Fibroblast of pulmonary artery (primary cell): ENCODE results near the gene GNB3.
"Not testable (repeated sequence)": the region's sequence is repeated elsewhere in the genome, so short reads cannot be mapped to it uniquely, and the experiment has no call there.

Experiments used
- DNase-seq: peaks from one replicate; pipeline ENCODE4 v3.0.0-alpha.2; 2010; ENCODE audit warnings: low read depth
- H3K4me3 ChIP-seq: replicated peaks from 2 replicates; pipeline ENCODE4 v1.5.1; 2011; ENCODE audit warnings: low read depth, mild to moderate bottlenecking, control low read depth, low read length, moderate library complexity
- TF ChIP-seq, protein P1 (sequence below): IDR thresholded peaks from 2 replicates; pipeline ENCODE4 v1.5.1; 2011; ENCODE audit warnings: mild to moderate bottlenecking, control low read depth, low read length, inconsistent platforms; ENCODE audit errors: missing control alignments

Gene GNB3

DNA sequence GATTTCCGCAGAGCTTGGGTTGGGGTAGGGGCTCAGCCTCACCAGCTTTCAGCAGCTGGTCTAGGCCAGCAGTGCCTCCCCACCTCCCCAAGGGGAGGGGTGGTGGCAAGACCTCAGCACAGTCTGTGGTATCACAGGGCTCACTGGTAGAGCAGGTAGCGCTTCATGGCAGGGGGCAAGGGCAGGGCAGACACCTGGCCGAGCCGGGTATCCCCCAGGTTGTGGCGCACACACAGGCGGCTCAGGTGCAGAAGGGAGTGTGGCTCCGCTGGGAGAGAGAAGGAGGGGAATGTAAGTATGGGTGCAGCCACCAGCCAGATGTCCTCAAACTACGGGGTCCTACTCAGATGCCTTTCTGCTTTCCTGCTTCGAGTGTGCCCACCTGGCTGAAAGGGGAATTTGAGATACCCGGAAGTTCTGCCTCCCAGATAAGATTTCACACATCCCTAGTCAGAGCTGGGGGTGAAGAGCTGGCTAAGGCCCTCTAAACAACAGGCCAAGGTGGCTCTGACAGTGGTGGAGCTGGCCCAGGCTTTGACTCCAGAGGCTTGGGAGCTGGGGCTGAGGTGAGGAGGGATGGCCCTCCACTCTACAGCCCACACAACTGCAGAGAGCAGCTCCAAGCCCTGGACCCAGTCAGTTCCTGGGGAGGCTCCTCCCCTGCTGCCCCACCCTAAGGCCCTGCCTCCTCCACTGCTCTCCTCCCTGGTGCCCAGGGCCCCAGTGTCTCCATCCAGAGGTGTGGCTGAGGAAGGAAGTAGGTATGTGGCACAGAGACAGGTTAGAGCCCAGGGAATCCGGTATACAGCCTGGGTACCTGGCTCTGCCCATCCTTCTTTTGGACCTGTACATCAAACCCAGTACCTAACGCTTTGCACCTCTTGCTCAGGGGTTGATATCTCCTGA, 30.6 kb downstream of the GNB3 start:
- DNase-seq: no peak
- peak overlapping the region; percentile 83 for H3K4me3 ChIP-seq
- TF ChIP-seq, protein P1, sequence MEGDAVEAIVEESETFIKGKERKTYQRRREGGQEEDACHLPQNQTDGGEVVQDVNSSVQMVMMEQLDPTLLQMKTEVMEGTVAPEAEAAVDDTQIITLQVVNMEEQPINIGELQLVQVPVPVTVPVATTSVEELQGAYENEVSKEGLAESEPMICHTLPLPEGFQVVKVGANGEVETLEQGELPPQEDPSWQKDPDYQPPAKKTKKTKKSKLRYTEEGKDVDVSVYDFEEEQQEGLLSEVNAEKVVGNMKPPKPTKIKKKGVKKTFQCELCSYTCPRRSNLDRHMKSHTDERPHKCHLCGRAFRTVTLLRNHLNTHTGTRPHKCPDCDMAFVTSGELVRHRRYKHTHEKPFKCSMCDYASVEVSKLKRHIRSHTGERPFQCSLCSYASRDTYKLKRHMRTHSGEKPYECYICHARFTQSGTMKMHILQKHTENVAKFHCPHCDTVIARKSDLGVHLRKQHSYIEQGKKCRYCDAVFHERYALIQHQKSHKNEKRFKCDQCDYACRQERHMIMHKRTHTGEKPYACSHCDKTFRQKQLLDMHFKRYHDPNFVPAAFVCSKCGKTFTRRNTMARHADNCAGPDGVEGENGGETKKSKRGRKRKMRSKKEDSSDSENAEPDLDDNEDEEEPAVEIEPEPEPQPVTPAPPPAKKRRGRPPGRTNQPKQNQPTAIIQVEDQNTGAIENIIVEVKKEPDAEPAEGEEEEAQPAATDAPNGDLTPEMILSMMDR: no peak

DNA sequence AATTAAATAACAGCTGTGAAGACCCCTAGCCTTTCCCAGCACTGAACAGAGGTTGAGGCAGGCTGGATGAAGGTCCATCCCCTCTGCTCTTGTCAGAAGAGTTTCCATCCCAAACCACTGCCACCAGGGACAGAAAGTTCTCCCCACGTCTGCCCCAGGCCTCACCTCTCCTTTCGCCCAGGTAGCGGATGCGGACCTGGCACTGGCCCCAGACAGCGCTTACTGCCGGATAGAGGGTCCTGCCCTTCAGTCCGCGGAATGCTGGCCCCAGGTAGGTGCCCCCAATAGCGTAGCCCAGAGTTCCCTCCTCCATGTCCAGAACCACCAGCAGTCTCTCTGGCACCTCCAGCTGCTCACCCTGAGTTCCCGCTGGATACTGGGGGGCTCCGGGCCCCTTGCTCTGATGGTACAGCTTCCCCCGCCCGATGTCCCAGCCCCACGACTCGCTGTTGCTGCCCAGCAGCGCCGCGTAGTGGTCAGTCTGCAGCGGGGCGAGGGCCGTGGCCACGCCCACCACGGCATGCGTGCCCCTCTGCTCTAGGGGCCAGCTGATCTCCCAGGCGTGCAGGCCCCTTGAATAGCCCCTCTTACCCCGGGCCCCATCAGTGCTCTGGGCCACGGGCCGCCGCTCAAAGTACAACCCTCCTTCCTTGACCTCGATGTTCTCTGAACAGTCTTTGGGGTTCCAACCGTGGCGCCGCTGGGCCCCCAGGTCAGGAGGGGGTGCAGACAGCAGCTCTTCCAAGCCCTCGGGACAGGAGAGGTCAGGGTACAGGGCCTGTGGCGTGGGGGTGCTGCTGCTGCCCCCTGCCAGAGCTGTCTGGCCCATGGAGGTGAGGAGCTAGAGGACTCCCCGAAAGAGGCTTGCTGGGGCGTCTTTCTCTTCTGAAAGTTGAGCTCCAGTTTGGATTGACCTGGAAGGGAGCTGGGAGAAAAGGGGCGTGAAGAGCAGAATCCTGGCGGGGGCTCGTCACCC, 31.6 kb downstream of the GNB3 start:
- DNase-seq: peak; percentile 70
- TF ChIP-seq, protein P1: peak; percentile 91
- peak overlapping the region; percentile 83 for H3K4me3 ChIP-seq

GRCh38 chr12:6873094-6874014, 32.6 kb downstream of the GNB3 start, which contains the start of gene SPSB2:
TSS of gene SPSB2 (minus strand) at chr12:6873303. CDS start at chr12:6872901, 402 bp downstream.
- peak; percentile 96 for DNase-seq
- TF ChIP-seq, protein P1: no peak
- H3K4me3 ChIP-seq: peak within 1 kb of the TSS; percentile 83

DNA sequence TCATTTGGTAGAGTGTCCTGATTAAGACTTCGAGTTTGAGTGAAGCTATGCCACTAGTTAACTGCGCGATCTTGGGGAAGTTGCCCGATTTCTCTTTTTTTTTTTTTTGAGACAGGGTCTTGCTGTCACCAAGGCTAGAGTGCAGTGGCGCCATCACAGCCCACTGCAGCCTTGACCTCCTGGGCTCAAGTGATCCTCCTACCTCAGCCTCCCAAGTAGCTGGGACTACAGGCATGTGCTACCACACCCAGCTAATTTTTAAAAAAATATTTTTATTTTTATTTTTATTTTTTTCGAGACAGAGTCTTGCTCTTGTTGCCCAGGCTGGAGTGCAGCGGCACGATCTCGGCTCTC, 33.3 kb downstream of the GNB3 start:
- H3K4me3 ChIP-seq: peak overlapping the region; percentile 83
- not testable (repeated sequence) for DNase-seq

DNA sequence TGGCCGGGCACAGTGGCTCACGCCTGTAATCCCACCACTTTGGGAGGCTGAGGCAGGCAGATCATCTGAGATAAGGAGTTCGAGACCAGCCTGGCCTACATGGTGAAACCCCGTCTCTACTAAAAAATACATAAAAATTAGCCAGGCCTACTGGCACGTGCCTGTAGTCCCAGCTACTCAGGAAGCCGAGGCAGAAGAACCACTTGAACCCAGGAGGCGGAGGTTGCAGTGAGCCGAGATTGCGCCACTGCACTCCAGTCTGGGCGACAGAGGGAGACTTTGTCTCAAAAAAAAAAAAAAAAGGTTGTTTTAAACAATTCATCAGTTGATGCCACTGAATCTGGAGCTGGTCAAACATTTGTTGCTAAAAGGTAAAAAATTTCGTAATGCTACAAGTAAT, 39.1 kb downstream of the GNB3 start:
- H3K4me3 ChIP-seq, DNase-seq: not testable (repeated sequence)

- TF ChIP-seq, protein P1: no peak
- DNase-seq: no peak
- no peak overlapping the region for H3K4me3 ChIP-seq
Measured at GRCh38 chr12:6883252-6883651, 42.5 kb downstream of the GNB3 start.

DNA sequence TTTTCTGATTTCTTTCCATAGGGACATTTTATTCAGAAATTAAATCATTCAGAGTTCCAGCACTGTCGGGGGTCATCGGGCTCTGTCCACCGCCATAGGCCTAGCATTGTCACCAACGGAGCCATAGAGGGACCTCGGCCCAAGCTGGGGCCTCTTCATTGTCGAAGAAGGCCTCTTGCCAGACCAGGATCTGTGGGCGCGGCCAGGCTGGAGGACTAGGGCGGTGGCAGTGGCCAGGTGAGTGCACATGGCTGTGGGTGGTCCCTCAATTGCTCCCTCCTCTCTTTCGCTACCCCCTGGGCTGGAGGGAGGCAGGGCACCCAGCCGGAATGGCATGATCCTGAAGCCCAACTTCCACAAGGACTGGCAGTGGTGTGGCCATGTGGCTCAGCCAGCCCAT, 43.0 kb downstream of the GNB3 start:
- no peak overlapping the region for H3K4me3 ChIP-seq
- TF ChIP-seq, protein P1: no peak
- DNase-seq: no peak
